Caco-2 (cell line): ENCODE results near the gene DNM2. TPM values are rescaled to one million over a fixed set of nuclear protein-coding genes. Genes with fewer than 3 reads are reported as not detected.

Experiments used
- BruUV-seq: library from RNA; stranded (reverse); fragments of 400-500 nt; replicated peaks from 2 replicates; lab custom pipeline; 2021; lab: Mats Ljungman, UMichigan
- CTCF ChIA-PET: fragments of 300-600 bp; sonication (Branson Sonifier 250); formaldehyde crosslinking; loops from one replicate; lab custom pipeline; 2022; ENCODE audit warnings: antibody characterized with exemption; lab: Charles Lee
- POLR2A ChIA-PET: fragments of 300-600 bp; sonication (Branson Sonifier 250); formaldehyde crosslinking; loops from one replicate; lab custom pipeline; 2022; ENCODE audit warnings: antibody characterized with exemption; lab: Charles Lee
- DNase-seq, 2 experiments: peaks; one replicate each; pipeline versions ENCODE4 v3.0.0 to v3.0.0-alpha.2; 2020 to 2022
- H3K27me3 ChIP-seq: replicated peaks from 2 replicates; pipeline ENCODE4 v1.6.0; 2011; ENCODE audit warnings: low read length; ENCODE audit not compliant: control insufficient read depth, insufficient read depth
- H3K36me3 ChIP-seq: 2 replicates; pipeline ENCODE4 v1.5.1; 2011; ENCODE audit warnings: low read length; ENCODE audit not compliant: control insufficient read depth, insufficient read depth
- H3K4me1 ChIP-seq: fragments of 250-450 bp; sonication (Bioruptor Pico); 2 replicates; pipeline ENCODE4 v1.5.1; 2020; ENCODE audit warnings: mild to moderate bottlenecking
- H3K4me3 ChIP-seq: 2 replicates; pipeline ENCODE4 v1.5.1; 2011; ENCODE audit warnings: low read depth, mild to moderate bottlenecking, control low read depth, low read length
- H3K9me3 ChIP-seq: fragments of 250-450 bp; sonication (Bioruptor Pico); 2 replicates; pipeline ENCODE4 v1.5.1; 2020; ENCODE audit warnings: mild to moderate bottlenecking, moderate library complexity
- H3K27ac Mint-ChIP-seq: one replicate; pipeline ENCODE4 v1.8.0; 2022; ENCODE audit warnings: mixed read lengths; ENCODE audit not compliant: unreplicated experiment
- H3K27me3 Mint-ChIP-seq: one replicate; pipeline ENCODE4 v1.8.0; 2022; ENCODE audit warnings: mixed read lengths; ENCODE audit not compliant: insufficient read depth, unreplicated experiment
- H3K36me3 Mint-ChIP-seq: one replicate; pipeline ENCODE4 v1.8.0; 2022; ENCODE audit warnings: mild to moderate bottlenecking, mixed read lengths; ENCODE audit not compliant: insufficient read depth, unreplicated experiment
- H3K4me1 Mint-ChIP-seq: one replicate; pipeline ENCODE4 v1.8.0; 2022; ENCODE audit warnings: low read depth, mixed read lengths; ENCODE audit not compliant: unreplicated experiment
- H3K4me3 Mint-ChIP-seq: one replicate; pipeline ENCODE4 v1.8.0; 2022; ENCODE audit warnings: mild to moderate bottlenecking, moderate library complexity, mixed read lengths; ENCODE audit not compliant: unreplicated experiment
- H3K9me3 Mint-ChIP-seq: one replicate; pipeline ENCODE4 v1.8.0; 2022; ENCODE audit warnings: mixed read lengths; ENCODE audit not compliant: unreplicated experiment
- intact Hi-C: fragments of 100-400 bp; cut with micrococcal nuclease; formaldehyde crosslinking; loops from one replicate; pipeline ENCODE4 v1.10.0; 2022; ENCODE audit not compliant: unreplicated experiment
- total RNA-seq: library from RNA; stranded (reverse); gene quantifications from 2 replicates; pipeline ENCODE4 v1.2.3, GENCODE V29; 2022
- TF ChIP-seq, protein P1 (sequence below), 2 experiments: fragments of 200-600 bp in 1 of 2; IDR thresholded peaks; 1 replicate in 1 of 2; 2 replicates in 1 of 2; pipeline versions ENCODE4 v1.5.1 to v1.8.0; 2011 to 2022; ENCODE audit warnings: antibody characterized with exemption in 1 of 2, control low read depth in 1 of 2, inconsistent platforms in 1 of 2, low read depth in 1 of 2, low read length in 1 of 2, mild to moderate bottlenecking in 1 of 2, moderate library complexity in 1 of 2; ENCODE audit not compliant: insufficient read depth in 1 of 2, severe bottlenecking in 1 of 2, unreplicated experiment in 1 of 2

Gene DNM2
- total RNA-seq, 1 experiment from 2014 or later: 137 TPM

DNA sequence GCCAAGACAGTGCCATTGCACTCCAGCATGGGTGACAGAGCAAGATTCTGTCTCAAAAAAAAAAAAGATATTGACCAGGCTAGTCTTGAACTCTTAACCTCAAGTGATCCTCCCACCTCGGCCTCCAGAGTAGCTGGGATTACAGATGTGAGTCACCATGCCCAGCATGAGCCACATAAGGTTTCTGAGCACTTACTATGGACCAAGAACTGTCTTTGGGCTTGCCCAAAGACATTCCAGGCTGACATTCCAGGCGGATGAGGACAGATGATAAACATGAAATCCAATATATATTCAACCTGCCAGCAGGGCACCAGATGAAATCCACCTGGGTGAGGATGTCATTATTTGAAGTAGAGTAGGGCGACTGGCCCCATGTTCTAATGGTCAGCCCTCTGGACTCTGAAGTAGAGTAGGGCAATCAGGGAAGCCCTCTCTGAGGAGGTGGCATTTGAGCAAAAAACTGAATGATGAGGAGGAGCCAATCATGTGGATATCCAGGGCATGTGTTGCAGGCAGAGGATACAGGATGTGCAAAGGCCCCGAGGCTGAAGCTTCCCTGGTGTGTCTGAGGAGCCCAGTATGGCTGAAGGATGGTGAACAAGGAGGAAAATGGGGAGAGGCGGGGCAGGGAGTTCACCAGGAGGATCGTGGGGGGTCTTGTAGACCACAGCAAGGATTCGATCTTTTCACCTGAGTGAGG lies 134.4 kb downstream of the DNM2 start:
- Mint-ChIP-seq H3K36me3 (no peaks in the 10 kb centered on the region), H3K9me3 (no peaks in the 10 kb centered on the region), H3K27ac (no peak overlapping the region), H3K4me3 (no peak overlapping the region), H3K27me3 (no peaks in the 10 kb centered on the region), H3K4me1 (no peaks in the 10 kb centered on the region)
- TF ChIP-seq, protein P1, sequence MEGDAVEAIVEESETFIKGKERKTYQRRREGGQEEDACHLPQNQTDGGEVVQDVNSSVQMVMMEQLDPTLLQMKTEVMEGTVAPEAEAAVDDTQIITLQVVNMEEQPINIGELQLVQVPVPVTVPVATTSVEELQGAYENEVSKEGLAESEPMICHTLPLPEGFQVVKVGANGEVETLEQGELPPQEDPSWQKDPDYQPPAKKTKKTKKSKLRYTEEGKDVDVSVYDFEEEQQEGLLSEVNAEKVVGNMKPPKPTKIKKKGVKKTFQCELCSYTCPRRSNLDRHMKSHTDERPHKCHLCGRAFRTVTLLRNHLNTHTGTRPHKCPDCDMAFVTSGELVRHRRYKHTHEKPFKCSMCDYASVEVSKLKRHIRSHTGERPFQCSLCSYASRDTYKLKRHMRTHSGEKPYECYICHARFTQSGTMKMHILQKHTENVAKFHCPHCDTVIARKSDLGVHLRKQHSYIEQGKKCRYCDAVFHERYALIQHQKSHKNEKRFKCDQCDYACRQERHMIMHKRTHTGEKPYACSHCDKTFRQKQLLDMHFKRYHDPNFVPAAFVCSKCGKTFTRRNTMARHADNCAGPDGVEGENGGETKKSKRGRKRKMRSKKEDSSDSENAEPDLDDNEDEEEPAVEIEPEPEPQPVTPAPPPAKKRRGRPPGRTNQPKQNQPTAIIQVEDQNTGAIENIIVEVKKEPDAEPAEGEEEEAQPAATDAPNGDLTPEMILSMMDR (IDR thresholded peaks at IDR 0.05; ENCODE audit: insufficient read depth in 1 of 2, low read depth in 1 of 2, low read length in 1 of 2, severe bottlenecking in 1 of 2, unreplicated experiment in 1 of 2): no peak
- POLR2A ChIA-PET: no interaction called here
- Histone ChIP-seq H3K36me3 (no peaks in the 10 kb centered on the region), H3K4me1 (no peaks in the 10 kb centered on the region), H3K4me3 (no peak overlapping the region), H3K27me3 (no peaks in the 10 kb centered on the region), H3K9me3 (no peaks in the 10 kb centered on the region)
- intact Hi-C loops: no loop called here
- CTCF ChIA-PET: no interaction called here
- BruUV-seq: no TSS peak
- no peak for DNase-seq

DNA sequence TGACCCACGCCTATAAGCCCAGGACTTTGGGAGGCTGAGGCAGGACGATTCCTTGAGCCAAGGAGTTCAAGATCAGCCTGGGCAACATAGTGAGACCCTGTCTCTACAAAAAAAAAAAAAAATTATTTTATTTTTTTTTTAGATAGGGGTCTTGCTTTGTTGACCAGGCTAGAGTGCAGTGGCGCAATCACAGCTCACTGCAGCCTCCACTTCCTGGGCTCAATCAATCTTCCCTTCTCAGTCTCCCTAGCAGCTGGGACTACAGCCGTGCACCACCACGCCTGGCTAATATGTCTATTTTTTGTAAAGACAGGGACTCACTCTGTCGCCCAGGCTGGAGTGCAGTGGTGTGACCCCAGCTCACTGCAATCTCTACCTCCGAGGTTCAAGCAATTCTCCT lies 135.1 kb downstream of the DNM2 start:
- Mint-ChIP-seq H3K27me3 (no peaks in the 10 kb centered on the region), H3K9me3 (no peaks in the 10 kb centered on the region), H3K27ac (no peak overlapping the region), H3K4me1 (no peaks in the 10 kb centered on the region), H3K4me3 (no peak overlapping the region), H3K36me3 (no peaks in the 10 kb centered on the region)
- DNase-seq: no peak
- Histone ChIP-seq H3K27me3 (no peaks in the 10 kb centered on the region), H3K9me3 (no peaks in the 10 kb centered on the region), H3K4me1 (no peaks in the 10 kb centered on the region), H3K36me3 (no peaks in the 10 kb centered on the region), H3K4me3 (no peak overlapping the region)
- ChIA-PET POLR2A (no interaction called here), CTCF (interaction anchor here (0.7 kb wide), 1 partner anchor 18 kb away, joined by 7 read pairs; no protein-coding TSS in a partner anchor)
- TF ChIP-seq, protein P1 (IDR thresholded peaks at IDR 0.05; ENCODE audit: insufficient read depth in 1 of 2, low read depth in 1 of 2, low read length in 1 of 2, severe bottlenecking in 1 of 2, unreplicated experiment in 1 of 2): no peak
- no TSS peak for BruUV-seq
- intact Hi-C loops: no loop called here

GRCh38 chr19:10854350-10855089 lies 136.6 kb downstream of the DNM2 start:
- intact Hi-C loops: no loop called here
- H3K4me3 ChIP-seq: no peak overlapping the region
- DNase-seq: no peak
- H3K9me3 ChIP-seq: no peaks in the 10 kb centered on the region
- ChIA-PET CTCF (interaction anchor here (0.6 to 2.5 kb wide), 4 partner anchors 10 to 138 kb away, joined by 3 to 13 read pairs (median 4); no protein-coding TSS in a partner anchor), POLR2A (interaction anchor here (0.6 kb wide), 1 partner anchor 13 kb away, joined by 4 read pairs; no protein-coding TSS in a partner anchor)
- no peaks in the 10 kb centered on the region for H3K4me1 Mint-ChIP-seq
- H3K27me3 Mint-ChIP-seq: no peaks in the 10 kb centered on the region
- TF ChIP-seq, protein P1 (IDR thresholded peaks at IDR 0.05; ENCODE audit: insufficient read depth in 1 of 2, low read depth in 1 of 2, low read length in 1 of 2, severe bottlenecking in 1 of 2, unreplicated experiment in 1 of 2): no peak
- H3K9me3 Mint-ChIP-seq: no peaks in the 10 kb centered on the region
- no TSS peak for BruUV-seq
- H3K36me3 ChIP-seq: no peaks in the 10 kb centered on the region
- H3K27ac Mint-ChIP-seq: no peak overlapping the region
- no peaks in the 10 kb centered on the region for H3K4me1 ChIP-seq
- H3K27me3 ChIP-seq: no peaks in the 10 kb centered on the region
- H3K4me3 Mint-ChIP-seq: no peak overlapping the region
- H3K36me3 Mint-ChIP-seq: no peaks in the 10 kb centered on the region
